GM18520 (cell line): ENCODE results near the gene ATCAY.
"Not testable (repeated sequence)": the region's sequence is repeated elsewhere in the genome, so short reads cannot be mapped to it uniquely, and the experiment has no call there.

Experiments used
- ATAC-seq: cut with Tn5 transposase; IDR thresholded peaks from one replicate; pipeline ENCODE4 v1.9.1; 2021; ENCODE audit not compliant: unreplicated experiment

Gene ATCAY

DNA sequence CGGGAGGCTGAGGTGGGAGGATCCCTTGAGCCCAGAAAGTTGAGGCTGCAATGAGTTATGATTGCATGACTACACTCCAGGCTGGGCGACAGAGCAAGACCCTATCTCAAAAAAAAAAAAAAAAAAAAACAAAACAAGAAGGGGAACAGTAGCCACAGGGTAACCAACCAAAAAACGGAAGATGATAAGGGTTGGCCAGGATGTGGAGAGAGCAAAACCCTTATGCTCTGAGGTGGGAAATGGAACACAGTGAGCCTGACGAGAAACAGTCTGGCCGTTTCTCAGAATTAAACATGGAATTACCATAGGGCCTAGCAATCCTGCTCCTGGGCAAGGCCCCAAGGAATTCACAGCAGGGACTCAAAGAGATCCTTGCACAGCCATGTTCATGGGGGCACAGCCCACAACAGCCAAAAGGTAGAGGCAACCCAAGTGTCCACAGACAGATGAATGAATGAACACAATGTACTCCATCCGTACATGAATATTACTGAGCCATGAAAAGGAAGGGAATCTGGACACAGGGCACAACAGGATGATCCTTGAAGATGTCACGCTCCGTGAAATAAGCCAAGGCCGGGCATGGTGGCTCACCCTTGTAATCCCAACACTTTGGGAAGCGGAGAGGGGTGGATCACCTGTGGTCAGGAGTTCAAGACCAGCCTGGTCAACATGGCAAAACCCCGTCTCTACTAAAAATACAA is 63.7 kb downstream of the ATCAY start:
- no peak for ATAC-seq

DNA sequence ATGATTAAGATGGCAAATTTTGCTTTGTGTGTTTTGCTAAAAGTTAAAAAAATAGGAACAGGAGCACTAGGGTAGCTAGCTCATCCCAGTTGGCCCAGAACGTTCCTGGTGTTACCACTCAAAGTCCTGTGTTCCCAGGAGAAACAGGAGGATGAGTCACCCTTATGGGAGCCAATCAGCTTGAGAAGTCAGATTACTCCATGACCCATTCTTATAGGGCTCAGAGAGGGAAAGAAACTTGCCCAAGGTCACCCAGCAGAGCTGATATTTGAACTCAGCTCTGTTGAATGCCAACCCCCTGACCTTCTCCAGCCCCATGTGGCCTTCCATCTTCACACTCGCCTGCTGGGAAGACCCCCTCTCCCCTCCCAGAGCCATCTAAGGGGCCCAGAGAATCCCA is 65.4 kb downstream of the ATCAY start:
- no peak for ATAC-seq

DNA sequence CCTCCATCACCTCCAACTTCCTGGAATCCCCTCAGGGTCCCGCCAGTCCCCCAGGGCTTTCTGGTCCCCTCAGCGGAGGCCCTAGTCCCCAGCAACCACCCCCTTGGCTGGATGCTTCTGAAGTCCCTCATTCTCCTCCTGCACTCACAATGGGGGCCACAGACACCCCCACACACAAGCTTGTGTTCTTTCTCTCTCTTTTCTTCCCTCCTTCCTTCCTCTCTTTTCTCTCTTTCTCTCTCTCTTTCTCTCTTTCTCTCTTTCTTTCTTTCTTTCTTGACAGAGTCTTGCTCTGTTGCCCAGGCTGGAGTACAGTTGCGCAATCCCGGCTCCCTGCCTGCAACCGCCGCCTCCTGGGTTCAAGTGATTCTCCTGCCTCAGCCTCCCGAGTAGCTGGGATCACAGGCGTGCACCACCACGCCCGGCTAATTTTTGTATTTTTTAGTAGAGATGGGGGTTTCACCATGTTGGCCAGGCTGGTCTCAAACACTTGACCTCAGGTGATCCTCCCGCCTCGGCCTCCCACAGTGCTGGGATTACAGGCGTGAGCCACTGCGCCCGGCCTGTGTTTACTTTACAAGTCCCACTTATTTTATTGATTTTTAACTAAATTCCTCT is 66.9 kb downstream of the ATCAY start:
- ATAC-seq, result not testable (repeated sequence)

DNA sequence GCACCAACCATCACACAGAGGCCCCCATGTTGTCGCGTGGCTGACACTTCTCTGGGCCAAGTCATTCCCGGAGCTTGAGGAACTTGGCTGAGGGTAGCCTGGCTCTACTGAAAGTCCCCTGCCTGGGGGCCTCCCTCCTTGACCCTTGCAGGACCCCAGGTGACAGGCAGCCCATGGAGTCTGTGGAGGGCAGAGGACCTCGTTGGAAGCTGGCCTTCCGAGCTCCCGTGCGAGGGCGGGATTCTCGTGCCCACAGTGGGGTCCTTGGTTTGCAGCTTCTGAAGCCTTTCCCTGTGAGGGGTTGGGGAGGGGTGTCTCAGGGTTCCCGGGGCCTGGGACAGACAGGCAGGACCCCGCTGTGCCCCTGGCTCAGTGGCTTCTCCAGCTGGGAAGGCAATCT is 68.8 kb downstream of the ATCAY start:
- ATAC-seq, result no peak

DNA sequence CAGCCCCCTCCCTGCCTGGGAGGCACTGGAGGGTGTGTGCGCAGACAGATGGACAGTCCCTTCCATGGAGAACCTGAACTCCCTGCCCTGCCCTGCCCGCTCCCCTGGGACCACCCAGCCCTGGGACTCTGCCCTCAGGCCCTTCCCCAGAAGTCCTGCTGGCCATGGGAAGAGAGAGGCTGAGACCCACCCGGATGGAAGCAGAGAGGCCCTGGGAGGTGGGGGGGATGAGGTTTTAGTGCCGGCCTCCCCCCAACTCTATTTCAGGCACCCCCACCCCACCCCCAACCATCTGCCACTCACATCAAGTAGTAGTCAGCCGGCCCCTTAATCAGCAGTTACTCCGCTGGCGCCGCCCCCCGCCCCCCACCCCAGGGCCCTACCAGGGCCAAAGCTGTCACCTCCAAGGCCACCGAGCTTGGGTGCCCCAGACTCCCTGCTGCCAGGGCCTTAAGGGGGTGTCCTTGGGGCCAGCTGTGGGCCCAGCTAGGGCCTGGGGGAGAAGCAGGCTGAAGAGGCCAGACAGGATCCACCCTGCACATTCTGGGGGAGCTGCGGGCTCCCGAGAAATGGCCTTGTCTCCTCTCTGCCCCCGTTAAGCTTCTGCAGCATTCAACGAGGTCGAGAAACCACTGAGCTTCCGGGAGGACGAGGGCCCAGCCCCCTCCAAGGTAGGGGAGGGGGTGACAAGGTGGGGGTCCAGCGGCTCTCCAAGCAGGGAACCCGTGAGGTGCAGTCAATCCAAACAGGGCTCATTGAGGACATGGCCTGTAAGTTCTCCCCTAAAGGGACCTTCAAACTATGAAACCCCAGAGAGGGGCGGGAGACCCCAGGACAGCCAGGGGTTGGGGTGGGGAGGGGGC is 69.7 kb downstream of the ATCAY start:
- ATAC-seq, result no peak

DNA sequence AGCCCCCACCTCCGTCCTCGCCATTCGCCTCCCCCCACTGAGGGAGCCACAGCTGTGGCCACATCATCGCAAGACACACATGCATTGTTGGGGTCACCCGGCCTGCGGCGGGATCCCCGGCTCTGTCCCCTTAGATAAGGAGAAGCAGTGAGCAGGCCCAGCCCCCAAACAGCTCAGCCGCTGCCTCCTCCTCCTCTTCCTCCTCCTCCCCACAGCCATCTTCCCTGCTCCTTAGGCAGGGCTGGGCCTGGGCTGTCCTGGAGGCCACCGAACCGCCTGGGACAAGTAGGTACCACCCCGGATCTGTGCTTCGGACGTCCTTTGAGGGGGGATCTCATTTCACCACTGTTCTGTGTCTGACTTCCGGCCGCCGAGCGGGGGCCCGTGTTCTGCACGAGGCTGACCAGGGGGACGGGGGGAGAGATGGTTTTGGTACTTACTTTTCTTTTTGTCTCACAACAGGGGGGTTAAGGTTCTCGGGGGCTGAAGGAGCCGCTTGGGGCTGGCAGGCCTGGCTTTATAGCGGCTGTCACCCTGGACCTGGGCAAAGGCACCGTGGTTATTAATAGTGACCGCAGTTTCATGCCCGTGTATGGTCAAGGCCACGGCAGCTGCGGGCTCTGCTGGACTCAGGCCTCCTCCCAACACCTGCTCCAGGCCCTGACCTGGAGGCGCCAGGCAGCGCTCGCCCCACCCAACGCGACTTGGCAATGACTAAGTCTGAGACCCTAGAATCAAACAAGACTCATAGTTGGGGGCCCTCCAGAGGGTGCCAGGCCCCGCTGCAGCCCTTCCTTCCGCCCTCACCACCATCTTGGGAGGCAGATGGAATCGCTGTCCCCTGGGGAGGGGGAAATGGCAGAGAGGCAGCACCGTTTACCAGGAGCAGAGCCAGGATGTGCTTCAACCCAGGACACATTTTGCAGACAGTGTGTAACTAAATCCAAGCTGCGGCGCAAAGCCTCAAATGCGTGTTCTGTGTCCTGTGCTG is 70.7 kb downstream of the ATCAY start:
- ATAC-seq, result no peak

DNA sequence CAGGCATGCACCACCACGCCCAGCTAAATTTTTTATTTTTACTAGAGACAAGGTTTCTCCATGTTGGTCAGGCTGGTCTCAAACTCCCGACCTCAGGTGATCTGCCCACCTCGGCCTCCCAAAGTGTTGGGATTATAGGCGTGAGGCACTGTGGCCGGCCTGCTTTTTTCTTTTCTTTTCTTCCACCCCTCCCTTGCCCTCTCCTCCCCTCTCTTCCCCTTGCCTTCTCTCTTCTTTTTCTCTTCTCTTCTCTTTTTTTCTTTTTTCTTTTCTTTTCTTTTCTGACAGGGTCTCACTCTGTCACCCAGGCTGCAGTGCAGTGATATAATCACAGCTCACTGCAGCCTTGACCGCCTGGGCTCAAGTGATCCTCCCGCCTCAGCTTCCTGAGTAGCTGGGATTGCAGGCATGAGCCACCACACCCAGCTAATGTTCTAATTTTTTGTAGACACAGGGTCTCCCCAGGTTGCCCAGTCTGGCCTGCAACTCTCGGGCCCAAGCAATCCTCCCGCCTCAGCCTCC is 72.3 kb downstream of the ATCAY start:
- not testable (repeated sequence) for ATAC-seq

DNA sequence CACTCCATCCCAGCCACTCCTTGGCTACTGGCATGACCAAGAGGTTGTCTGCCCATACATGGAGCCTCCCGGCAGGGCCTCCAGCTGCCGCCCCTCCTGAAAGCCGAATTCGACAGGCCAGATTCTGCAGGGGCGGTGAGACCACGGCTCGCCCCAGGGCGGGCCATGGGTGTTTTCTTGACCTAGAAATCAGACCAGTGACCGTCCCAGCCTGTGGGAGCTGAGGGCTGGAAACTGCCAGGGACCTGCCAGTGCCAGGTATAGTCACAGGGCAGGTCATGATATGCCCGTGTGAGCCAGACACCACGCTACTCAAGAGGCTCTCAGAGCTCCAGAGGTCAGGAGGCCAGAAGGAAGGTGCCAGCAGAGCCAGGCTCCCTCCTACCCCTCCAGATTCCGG is 73.6 kb downstream of the ATCAY start:
- ATAC-seq, result no peak

DNA sequence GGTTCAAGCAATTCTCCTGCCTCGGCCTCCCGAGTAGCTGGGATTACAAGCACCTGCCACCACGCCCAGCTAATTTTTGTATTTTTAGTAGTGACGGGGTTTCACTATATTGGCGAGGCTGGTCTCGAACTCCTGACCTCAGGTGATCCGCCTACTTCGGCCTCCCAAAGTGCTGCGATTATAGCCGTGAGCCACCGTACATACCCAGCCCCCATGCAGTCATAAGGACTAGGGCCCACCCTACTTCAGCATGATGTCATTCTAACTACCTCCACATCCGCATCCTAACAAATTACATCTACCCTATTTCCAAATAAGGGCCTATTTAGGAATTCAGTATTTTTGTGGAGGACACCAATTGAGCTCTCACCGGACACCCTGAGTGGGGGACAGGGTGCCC is 74.8 kb downstream of the ATCAY start:
- ATAC-seq, result not testable (repeated sequence)

DNA sequence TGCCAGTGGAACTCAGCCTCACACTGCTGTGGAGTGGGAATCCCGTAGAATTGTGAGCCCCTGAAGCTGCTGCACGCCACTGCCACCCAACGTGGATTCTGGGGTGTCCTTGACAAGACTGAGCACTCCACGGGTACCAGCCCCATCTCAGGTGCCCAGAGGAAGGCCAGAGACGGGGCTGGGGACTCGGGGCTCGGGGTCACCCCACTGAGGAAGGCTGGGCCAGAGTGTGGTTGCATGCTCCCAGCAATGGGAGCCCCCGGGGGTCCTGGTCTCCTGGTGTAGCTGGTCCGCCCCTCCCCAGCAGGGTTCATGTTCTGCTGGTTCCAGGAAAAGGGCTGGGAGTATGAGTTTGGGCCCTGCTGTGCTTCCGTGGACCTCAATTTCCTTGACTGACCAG is 75.2 kb downstream of the ATCAY start:
- ATAC-seq, result no peak

DNA sequence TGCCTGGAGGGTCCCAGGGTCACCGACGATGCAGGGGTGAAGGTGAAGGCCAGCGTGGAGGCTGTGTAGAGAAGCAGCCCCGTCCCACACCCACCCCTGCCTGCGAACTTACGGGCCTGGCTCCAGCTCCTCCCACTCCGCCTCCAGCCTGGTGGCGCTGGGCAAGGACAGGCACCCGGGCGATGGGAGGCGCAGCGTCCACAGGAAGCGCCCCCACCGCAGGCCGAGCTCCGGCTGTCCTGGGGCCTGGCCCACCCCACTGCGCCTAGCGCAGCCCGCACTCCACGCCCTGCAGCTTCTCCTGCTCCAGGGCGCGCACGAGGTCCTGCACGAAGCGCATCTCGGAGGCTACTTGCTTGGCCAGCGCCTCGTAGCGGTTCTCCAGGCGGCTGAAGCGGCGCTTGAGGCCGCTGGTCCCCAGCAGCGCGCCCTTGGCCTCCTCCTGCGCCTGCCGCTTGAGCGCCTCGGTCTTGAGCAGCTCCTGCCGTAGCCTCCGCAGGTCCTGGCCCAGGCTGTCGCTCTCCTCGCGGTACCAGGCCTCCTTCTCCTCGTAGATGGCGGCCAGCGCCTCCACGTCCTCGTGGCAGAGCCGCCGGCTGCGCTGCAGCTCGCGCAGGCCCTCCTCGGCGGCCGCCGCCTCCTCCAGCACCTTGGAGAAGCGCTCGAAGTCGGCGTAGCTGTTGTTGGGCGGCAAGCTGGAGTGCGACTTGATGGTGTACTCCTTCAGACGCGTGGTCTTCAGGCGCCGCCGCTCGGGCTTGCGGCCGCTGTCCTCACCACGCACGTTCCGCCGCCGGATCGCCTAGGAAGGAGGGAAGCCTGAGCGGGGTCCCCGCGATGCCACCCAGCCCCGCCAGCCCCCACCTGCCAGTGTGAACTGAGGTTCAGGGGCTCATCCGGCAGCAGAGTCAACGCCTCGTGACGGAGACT is 78.6 kb downstream of the ATCAY start:
- ATAC-seq, result no peak

DNA sequence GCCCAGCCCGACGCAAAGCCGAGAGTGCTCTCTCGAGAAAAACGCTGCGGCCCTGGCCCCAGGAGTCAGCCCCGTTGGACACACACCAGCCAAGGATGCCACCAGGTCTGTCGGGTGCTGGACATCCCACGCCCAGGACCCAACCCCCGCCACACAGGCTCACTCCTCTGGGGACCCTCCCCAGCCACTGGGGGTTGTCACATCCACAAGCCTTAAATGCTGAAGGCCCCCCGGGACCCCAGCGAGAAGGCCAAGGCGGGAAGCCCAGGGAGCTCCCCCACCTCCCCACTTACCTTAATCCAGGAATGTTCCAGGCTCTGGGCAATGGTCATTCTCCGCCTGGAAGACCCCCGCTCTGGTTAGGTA is 79.3 kb downstream of the ATCAY start:
- no peak for ATAC-seq

DNA sequence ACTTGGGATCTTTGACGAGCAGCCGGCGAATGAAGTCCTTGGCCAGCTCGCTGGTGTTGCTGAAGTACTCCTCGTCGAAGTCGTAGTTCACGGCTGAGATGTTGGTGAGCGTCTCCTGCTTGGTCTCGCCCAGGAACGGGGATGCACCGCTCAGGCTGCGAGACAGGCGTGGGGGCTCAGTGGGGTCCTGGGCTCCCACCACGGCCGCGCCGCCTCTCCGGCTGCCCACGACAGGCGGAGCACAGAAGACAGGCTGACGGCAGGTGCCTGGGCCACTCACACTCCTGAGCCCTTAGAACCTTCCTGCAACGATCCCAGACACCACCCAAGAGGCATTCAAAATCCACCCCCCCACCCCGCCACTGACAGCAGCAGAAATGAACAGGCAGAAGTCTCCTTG is 80.5 kb downstream of the ATCAY start:
- no peak for ATAC-seq

DNA sequence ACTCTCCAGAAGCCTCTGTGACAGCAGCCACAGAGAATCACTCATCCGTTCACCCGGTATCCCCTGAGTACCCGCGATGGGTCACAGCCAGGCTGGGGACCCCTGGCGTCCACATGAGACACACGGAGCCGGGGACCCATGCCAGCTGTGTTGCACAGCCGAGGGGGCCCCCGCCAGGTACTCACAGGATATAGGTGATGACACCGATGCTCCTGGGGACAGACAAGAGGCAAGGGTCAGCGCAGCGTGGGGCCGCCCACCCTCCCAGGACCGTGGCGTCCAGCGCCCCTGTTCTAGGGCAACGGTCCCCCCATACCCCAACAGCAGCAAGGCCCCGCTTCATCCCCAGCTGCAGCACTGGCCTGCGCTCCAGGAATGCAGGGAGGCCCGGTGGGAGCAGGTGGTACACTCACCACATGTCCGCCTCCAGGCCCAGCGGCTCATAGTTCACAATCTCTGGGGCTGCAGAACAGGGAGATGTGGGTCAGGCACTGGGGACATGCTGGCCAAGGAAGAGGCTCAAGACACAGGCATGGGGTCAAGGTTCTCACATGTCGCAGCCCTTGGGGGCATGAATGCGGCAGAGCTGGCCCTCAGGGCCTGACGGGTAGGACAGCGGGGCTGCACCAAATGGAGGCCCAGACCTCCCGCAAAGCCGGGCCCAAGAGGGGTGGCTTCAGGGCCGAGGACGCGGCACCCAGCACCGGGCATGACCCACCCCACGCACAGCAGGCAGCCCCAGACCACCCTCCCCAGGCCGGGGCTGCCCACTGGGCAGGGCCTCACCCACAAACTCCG is 83.2 kb downstream of the ATCAY start:
- no peak for ATAC-seq

DNA sequence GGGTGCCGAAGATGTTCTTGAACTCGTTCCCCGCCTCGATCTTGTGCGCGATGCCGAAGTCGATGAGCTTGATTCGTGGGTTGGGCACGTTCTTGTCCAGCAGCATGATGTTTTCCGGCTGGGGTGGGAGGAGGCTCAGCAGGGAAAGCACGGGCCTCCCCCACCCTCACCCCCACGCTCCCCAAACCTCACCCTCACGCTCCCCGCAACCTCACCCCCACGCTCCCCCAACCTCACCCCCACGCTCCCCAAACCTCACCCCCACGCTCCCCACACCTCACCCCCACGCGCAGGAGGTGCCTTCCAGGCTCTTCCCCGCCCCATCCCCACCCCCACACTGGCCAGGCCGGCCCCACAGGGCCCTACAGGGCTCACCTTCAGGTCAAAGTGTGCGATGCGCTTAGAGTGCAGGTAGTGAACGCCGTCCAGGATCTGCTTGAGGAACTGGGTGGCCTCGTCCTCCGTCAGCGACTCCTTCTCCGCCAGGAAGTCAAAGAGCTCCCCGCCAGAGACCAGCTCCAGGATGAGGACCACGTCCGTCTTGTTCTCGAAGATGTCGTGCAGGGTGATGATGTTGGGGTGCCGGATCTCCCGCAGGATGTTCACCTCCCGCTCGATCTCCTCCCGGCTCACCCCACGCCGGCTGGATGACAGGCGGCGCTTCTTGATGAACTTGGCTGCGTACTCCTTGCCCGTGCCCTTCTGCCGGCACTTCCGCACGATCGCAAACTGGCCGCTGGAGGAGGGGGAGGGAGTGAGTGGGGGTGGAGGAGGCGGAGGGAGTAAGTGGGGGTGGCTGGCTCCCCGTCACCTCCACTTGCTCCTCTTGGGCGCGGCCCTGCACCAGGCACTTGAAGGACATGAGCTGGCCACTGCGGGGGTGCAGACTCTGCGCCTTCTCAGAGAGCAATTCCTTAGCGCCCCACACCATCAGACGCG is 84.0 kb downstream of the ATCAY start:
- no peak for ATAC-seq

DNA sequence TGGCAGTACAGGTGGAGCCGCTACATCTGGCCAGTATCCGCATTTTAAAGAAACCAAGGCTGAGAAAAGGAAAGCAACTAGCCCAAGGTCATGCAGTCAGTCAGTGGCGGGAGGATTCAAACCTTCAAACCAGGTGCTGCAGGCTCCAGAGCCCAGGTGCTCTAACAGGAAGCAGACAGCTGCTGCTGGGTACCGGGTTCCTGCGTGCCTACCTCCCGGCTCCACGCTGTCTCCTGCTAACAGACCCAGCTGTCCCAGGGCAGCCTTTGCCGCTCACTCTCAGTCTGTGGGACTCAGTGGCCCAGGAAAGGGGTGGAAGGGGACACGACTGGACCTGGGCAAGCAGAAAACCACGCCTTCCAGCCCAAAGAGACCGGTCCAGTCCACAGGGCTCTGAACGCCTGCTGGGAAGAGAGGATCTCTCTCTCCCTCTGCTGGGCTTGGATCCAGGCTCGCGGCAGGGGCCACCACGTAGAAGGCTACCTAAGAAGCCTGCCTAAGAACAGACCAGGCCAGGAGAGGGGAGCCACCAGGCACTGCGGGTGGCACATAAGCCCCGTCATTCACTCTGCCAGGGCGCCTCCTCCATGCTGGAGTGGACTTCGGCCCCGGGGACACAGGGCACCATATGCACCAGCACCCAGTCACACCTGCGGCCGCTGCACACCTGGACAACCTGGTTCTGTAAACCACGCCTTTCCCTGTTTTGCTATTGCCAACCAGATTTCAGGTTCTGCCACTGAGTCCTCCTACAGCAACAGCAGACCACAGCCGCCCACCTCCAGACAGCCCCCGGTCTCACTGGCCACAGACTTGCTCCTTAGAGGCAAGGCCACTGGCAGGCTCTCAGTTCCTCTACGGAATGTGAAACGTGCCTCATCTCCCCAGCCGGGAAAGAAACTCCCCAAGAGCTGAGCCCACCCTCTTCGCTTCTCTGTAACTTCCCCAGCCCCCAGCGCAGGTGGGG is 85.8 kb downstream of the ATCAY start:
- ATAC-seq, result no peak

DNA sequence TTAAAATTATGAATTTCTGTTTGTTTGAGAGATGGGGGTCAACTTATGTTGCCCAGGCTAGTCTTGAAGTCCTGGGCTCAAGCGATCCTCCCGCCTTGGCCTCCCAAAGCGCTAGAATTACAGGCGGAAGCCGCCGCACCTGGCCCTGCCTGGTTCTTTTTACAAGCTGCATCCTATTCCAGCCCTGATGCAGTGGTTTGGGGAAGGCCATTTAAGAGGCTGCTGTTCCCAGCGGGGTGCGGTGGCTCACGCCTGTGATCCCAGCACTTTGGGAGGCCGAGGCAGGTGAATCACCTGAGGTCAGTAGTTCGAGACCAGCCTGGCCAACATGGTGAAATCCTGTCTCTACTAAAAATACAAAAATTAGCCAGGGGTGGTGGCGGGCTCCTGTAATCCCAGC is 87.5 kb downstream of the ATCAY start:
- ATAC-seq, result not testable (repeated sequence)
